ENCODE results near the gene HTRA2. TPM values are rescaled to one million over a fixed set of nuclear protein-coding genes. Genes with fewer than 3 reads are reported as not detected.

Gene HTRA2
- total RNA-seq, 2 donors from 2014 or later: 75.6 to 81.2 TPM

Other genes starting within 250 kb of the HTRA2 start
- gene SLC4A5, start 186.5 kb upstream of the HTRA2 start, total RNA-seq: 1 to 10 TPM; 2.2 to 4.4 TPM
- 100 to 1,000 TPM in 1 of 2 donors, 10 to 100 TPM in 1; 84.0 to 108 TPM for gene DCTN1, start 149.6 kb upstream of the HTRA2 start, total RNA-seq
- gene C2orf81, start 108.3 kb upstream of the HTRA2 start, total RNA-seq: 1 to 10 TPM; 2.3 to 9.7 TPM
- 100 to 1,000 TPM in 1 of 2 donors, 10 to 100 TPM in 1; 85.8 to 194 TPM for gene WDR54, start 108.2 kb upstream of the HTRA2 start, total RNA-seq
- gene RTKN, start 88.0 kb upstream of the HTRA2 start, total RNA-seq: 1 to 10 TPM; 1.2 to 3.1 TPM
- gene INO80B, start 74.8 kb upstream of the HTRA2 start, total RNA-seq: 10 to 100 TPM; 27.8 to 37.9 TPM
- 10 to 100 TPM; 34.1 to 48.5 TPM for gene WBP1, start 71.5 kb upstream of the HTRA2 start, total RNA-seq
- 10 to 100 TPM; 68.3 to 70.9 TPM for gene MOGS, start 64.6 kb upstream of the HTRA2 start, total RNA-seq
- 10 to 100 TPM; 83.8 to 91.2 TPM for gene MRPL53, start 57.3 kb upstream of the HTRA2 start, total RNA-seq
- gene CCDC142, start 46.9 kb upstream of the HTRA2 start, total RNA-seq: 10 to 100 TPM; 25.4 to 26.3 TPM
- gene TTC31, start 46.9 kb upstream of the HTRA2 start, total RNA-seq: 10 to 100 TPM; 27.2 to 32.4 TPM
- gene LBX2, start 30.3 kb upstream of the HTRA2 start, total RNA-seq: 1 to 10 TPM in 1 of 2 donors, under 1 TPM in 1; 0.39 to 1.3 TPM
- gene PCGF1, start 22.2 kb upstream of the HTRA2 start, total RNA-seq: 10 to 100 TPM; 22.0 to 32.8 TPM
- 1 to 10 TPM in 1 of 2 donors, under 1 TPM in 1; 0.39 to 1.4 TPM for gene TLX2, start 15.5 kb upstream of the HTRA2 start, total RNA-seq
- under 1 TPM; 0.74 to 0.76 TPM for gene DQX1, start 3.7 kb upstream of the HTRA2 start, total RNA-seq
- 100 to 1,000 TPM in 1 of 2 donors, 10 to 100 TPM in 1; 72.2 to 116 TPM for gene AUP1, start 227 bp upstream of the HTRA2 start, total RNA-seq
- 1 to 10 TPM; 2.0 to 4.4 TPM for gene LOXL3, start 24.0 kb downstream of the HTRA2 start, total RNA-seq
- gene DOK1, start 24.8 kb downstream of the HTRA2 start, total RNA-seq: 10 to 100 TPM; 23.7 to 32.4 TPM
- not detected for gene M1AP, start 118.4 kb downstream of the HTRA2 start, total RNA-seq
- 1 to 10 TPM; 6.5 to 7.3 TPM for gene SEMA4F, start 124.3 kb downstream of the HTRA2 start, total RNA-seq

Data from activated T-helper 17 cell treated with anti-CD3 and anti-CD28 coated beads, Interleukin-2, amount 50 U/mL, for 72 hours (primary cell).